Activated CD4-positive, alpha-beta T cell treated with anti-CD3 and anti-CD28 coated beads, Interleukin-2, amount 50 U/mL, for 48 hours (primary cell): Measurements from ENCODE around the gene ZNF592.
"Not testable (repeated sequence)": the region's sequence is repeated elsewhere in the genome, so short reads cannot be mapped to it uniquely, and the experiment has no call there.

Experiments
- DNase-seq, 2 experiments: peaks; one replicate each; pipeline ENCODE4 v3.0.0-alpha.2; 2020

The ZNF592 gene

DNA sequence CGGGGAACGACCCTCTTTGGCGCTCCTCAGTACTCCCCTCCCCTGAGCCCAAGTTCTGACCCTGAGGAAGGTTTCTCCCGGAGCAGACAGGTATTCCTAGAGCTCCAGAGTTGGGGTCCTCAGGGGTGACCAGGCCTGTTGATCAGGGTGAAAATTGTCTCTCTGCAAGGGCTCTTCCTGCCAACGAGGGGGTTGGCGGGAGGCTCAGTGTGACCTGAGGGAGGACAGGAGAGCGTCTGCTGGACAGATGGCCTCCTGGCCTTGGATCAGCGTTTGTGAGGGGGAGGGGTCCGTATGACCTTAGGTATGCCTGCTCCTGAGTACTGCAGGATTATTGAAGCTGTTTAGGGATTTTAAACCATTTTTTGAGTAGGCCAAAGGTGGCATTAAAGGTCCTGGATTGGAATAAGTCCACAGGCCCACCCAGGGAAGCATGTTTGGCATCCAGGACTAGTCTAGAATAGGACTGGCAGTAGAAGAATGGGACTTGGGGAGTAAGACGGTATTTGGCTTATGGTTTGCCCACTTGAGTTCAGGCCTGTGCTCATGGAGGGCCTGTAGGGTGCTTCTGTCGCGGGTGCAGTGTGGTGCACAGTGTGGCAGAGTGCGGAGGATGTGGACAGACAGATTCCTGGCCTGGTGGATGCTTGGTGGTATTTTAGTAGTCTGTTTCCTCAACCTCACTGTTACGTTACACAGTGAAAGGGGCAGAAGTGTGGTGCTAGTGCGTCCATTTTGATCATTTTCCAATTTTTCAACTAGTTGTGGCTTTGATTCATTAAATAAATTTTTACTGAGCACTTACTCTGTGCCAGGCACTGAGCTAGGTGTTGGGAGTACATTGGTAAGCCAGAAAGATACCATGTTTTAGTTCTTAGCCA is 959 bp downstream of the ZNF592 start:
- DNase-seq = peak; percentile 56 to 63

GRCh38 chr15:84750583-84751092 is 2.2 kb downstream of the ZNF592 start:
- peak in 1 of 2 experiments; percentile 22 for DNase-seq

GRCh38 chr15:84751721-84752120 is 3.3 kb downstream of the ZNF592 start:
- not testable (repeated sequence) for DNase-seq

DNA sequence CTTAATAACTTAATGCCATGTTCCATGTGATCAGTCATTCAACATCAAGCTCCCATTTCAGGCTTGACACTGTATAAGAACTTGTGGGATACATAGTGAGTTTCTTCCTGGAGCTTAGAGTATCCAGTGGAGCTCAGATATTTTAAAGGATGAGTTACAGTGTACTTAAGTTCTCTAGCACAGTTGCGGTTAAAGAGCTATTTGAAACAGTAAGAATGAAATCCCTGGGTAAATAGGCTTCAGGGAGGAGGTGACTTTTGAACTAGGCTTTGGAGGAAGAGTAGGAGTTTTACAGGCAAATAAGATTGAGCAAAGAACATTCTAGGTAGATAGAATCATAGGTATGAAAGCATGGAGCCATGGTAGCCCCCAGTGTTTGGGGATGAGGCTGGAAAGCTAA is 3.8 kb downstream of the ZNF592 start:
- DNase-seq = no peak

DNA sequence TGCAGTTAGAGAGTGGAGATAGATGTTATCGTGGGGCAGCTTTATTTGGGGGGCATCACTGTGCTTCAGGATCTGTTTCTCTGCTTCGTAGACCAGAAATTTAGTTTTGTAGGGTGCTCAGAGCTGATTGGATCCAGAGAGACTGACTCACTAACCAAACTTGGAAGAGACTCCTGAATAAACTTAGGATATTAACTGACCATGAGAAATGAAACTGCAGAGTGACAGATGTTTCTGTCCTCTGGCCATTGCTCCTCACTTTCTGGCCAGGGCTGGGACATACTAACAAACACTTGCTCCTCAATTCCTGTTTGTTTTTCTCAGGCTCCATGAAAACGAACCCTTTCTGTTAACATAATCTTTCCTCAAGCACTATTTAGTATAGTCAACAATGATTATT is 4.3 kb downstream of the ZNF592 start:
- DNase-seq = no peak

GRCh38 chr15:84754889-84755288 is 6.5 kb downstream of the ZNF592 start:
- DNase-seq = not testable (repeated sequence)

DNA sequence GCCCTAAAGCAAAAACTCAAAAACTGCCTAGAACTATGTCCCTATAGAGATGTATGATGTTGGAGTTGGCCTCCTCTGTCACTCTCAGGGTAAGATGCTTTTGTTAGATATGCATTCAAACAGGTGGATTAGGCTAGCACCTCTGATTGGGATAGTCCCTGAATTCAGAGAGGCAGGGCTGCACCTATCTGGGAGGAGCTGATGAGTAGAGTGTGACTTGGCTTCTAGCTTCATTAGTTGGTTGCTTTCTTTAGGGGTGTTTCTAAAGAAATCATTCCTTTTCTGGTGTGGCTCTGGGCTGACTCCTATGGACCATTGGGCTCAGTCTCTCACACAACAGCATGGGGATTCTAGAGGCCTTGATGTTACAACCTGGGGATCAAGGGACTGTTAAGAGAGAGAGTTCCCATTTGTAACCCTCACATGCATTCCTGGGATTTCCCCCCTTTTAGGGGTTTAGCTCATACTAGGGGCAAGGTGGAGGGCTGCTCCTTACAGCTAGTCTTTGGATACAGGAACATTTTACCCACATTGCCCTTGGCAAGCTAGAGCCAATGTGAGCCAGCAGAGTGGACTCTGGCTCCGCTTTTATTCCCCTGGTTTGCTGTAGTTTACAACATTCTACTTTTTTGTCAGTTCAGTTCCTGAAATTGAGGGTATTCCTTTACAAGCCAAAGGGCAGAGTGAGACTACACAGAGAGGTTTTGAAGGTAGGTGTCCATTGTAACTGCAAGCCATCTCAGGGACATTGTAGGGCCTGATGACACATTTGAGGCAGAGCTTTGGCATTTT is 7.5 kb downstream of the ZNF592 start:
- no peak for DNase-seq

DNA sequence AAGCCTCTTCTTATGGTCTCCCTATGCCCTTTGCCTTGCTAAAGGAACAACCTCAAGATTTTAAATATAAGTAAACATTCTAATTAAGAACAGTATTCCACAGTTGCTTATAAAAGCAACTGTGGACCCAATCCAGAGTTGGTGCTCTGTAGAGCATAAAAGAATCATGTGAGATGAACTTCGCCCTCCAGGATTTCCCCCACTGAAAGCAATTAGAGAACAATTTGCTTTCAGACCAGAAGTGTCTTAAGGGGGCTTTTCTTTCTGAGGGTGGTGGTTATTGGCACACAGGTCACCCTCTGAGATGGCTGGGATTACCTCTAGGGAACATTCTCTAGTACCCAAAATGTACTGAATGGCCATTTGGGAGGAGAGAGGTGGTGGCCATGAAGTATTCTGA is 10.6 kb downstream of the ZNF592 start:
- no peak for DNase-seq

DNA sequence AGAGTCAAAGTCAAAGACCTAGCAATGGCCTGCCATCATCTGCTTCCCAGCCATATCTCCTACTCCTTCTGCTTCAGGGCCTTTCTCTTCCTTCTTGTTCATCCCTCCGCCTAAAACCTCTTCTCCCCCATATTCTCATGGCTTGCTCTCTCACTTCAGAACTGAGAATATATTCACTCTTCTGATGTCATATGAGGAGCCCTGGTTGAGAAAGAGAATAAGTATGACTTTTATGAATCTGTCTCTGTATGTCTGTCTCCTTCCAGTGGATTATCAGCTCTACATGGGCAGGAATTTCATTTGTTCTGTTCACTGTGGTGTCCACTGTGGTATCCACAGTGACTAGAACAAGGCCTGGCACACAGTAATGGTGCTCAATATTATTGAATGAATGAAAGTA is 11.8 kb downstream of the ZNF592 start:
- DNase-seq = no peak

GRCh38 chr15:84761607-84762131 is 13.3 kb downstream of the ZNF592 start:
- no peak for DNase-seq

DNA sequence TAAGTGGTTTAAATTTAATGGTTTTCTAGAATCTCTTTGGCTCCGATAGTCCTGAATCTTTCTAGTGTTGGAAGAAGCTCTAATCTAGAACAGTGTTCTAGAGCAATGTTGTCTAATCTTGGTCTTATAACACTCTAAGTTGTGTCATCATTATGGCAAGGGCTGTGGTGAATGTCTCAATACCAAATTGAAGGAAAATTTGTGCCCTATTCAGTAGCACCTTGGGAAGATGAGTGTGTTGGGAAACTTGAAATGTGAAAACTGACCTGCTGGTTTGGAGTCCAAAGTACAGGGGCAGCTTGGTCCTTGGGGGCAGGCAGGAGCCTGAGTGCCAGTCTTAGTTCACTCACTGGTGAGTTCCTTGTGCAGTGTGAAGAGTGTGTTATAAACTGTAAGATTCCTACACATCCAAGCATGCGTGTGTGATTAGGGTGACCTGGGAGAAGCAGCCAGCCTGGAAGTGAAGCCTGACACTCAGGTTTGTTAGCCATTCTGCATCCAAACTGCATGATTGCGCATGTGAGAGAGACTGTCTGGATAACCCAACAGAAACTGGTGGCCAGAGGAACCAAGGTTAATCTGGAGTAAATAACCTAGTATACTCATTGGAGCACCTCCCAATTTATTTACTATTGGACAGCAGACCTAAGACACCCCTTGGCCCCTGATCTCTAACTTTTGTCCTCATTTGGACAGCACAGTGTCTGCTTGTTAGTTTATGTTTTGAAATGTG is 14.6 kb downstream of the ZNF592 start:
- DNase-seq = no peak

- DNase-seq = no peak
Measured at GRCh38 chr15:84764585-84764984, 16.2 kb downstream of the ZNF592 start.

- no peak for DNase-seq
Measured at GRCh38 chr15:84764989-84765388, 16.6 kb downstream of the ZNF592 start.

DNA sequence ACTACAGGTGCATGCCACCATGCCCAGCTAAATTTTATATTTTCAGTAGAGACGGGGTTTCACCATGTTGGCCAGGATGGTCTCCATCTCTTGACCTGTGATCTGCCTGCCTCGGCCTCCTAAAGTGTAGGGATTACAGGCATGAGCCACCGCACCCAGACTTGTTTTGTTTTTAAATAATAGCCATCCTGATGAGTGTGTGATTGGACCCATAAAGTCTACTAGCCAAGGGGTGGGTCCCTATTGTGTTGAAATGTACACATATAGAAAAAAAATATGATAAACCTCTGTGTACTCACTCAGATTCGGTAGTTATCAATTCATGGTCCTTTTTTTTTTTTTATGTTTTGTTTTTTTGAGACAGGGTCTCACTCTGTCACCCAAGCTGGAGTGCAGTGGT is 17.3 kb downstream of the ZNF592 start:
- DNase-seq = no peak

DNA sequence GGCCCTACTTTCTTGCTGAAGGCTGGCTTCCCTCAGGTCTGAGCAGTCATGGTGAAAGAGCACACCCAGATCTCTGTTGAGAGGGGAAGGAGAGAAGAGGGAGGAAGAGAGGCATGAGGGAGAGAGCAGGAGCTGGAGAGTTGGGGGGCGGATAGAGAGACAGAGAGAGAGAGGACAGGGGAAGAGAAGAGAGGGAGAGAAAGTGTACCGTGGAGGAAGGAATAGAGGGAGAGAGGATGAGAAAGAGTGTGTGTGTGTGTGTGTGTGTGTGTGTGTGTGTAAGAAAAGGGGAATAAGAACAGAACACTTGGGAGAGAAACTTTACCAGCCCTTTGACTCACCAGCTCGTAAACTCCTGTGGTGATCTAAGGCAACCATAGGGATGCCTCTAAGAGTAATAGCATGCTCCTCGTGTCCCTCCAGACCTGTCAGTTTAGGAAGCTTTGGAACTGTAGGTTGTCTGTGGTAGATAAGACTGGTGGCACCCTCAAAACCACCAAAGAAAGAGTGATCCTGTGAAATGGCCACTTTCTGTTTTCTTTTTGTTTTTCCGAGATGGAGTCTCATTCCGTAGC is 18.2 kb downstream of the ZNF592 start:
- DNase-seq = no peak

GRCh38 chr15:84772031-84772430 is 23.6 kb downstream of the ZNF592 start:
- DNase-seq = no peak

- no peak for DNase-seq
Measured at GRCh38 chr15:84772467-84772866, 24.1 kb downstream of the ZNF592 start.

DNA sequence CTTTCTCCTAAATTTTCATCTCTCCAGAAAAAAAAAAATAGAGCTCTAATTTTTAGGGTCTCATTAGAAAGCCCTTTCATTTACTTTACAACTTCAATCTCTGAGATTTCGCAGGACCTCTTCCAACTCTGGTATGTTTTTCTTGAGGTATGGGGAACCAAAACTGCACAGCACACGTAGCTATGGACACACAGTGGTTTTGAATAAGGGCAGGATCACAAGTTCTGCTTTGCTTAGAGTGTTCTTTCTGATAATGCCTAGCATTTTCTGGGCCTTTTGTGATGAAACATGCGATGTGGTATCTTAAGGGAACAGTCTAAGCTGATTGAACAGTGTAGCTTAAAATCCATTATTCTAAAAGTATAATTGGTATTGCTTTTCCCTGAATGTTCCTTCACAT is 25.3 kb downstream of the ZNF592 start:
- no peak for DNase-seq

DNA sequence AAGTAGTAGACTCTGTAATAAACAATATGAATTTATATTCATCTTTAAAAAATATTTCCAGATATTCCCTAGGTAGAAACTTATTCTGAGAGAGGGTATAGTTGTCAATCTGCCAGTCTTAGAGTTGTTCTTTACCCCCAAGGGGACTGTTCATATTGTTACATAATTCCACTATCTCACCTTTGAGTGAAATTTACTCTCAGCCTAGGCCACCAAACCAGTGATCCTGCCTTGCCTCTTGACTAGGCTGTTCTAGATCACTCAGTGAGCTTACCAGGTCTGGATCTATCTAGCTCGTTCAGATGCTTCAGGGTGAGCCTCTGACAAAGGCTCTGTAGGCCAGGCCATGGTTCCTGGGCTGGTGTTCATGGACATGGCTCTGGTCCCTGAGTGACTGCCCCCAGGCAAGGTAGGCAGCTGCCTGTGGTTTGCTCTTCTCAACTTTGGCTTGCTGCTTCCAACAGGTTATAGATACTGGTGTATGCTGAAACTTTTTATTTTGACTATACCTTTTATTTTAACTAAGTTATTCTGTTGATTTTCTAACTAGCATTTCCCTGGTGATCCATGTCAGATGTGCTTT is 27.6 kb downstream of the ZNF592 start:
- no peak for DNase-seq

DNA sequence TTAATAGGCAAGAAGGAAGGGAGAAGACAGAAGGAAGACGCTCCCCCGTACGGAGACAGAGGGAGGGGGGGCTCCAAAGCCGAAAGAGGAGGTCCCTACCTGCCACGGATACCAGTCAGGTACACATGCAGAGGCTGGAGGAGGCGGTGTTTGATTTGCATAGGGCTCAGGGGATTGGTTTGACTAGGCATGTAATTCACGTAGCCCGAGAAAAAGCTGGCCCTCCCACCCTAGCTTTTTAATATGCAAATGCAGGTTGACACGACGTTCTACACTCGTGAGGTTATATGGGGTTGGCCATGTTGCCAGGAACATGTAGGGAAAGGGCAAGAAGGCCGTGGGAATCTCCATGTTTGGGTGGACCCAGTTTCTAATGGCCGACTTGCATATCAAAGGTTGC is 29.8 kb downstream of the ZNF592 start:
- no peak for DNase-seq

DNA sequence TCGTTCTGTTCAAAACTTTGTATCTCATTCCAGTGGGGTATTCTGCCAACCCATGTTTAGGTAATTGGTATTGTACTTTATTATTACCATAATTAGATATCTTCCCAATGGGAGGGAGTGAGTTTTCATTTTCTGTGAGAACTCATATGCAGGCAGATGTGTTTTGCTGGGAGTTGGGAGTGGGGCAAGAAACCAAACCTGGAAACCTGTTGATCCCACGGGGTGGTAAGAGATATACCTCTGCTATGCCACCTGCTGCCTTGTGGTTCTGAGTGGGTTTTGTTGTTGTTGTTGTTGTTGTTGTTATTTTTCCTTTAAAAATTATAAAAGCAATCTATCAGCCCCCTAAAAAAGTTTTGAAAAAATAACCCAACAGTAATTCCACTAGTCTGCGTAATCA is 32.1 kb downstream of the ZNF592 start:
- DNase-seq = no peak

GRCh38 chr15:84781495-84781894 is 33.1 kb downstream of the ZNF592 start:
- DNase-seq = no peak
